ENCODE results near the gene FBF1. TPM values are rescaled to one million over a fixed set of nuclear protein-coding genes. Genes with fewer than 3 reads are reported as not detected.
"Not testable (repeated sequence)": the region's sequence is repeated elsewhere in the genome, so short reads cannot be mapped to it uniquely, and the experiment has no call there.

Gene FBF1
- polyA plus RNA-seq, 2 donors, result 8.7 to 33.7 TPM

- WGBS, 2 donors, result 87 to 91% methylated on average over 16 of the region's 16 CpGs
- no peaks in the 10 kb centered on the region for H3K27me3 ChIP-seq (ENCODE audit: control insufficient read depth in 1 of 2, insufficient read depth in 2 of 2, low read length in 2 of 2)
- no peak overlapping the region for H3K4me3 ChIP-seq (ENCODE audit: low read depth in 1 of 2, low read length in 2 of 2)
- H3K36me3 ChIP-seq (ENCODE audit: control insufficient read depth in 2 of 2, insufficient read depth in 2 of 2, low read length in 1 of 2), result peaks cover 8 to 27% of the 10 kb centered on the region in 2 donors
- peaks cover 3 to 18% of the 10 kb centered on the region in 2 donors for H3K4me1 ChIP-seq (ENCODE audit: control insufficient read depth in 2 of 2, insufficient read depth in 2 of 2, low read length in 1 of 2)
- no peak overlapping the region for H3K27ac ChIP-seq (ENCODE audit: low read depth in 2 of 2, low read length in 1 of 2)
- H3K9me3 ChIP-seq (ENCODE audit: control insufficient read depth in 2 of 2, insufficient read depth in 1 of 2, low read depth in 1 of 2, low read length in 1 of 2), result no peaks in the 10 kb centered on the region
These were observed 48.2 kb downstream of the FBF1 start for GRCh38 chr17:75892556-75893224.

- H3K4me1 ChIP-seq (ENCODE audit: control insufficient read depth in 2 of 2, insufficient read depth in 2 of 2, low read length in 1 of 2), result peaks cover 3 to 15% of the 10 kb centered on the region in 2 donors
- H3K27ac ChIP-seq (ENCODE audit: low read depth in 2 of 2, low read length in 1 of 2), result no peak overlapping the region
- peaks cover 8 to 25% of the 10 kb centered on the region in 2 donors for H3K36me3 ChIP-seq (ENCODE audit: control insufficient read depth in 2 of 2, insufficient read depth in 2 of 2, low read length in 1 of 2)
- H3K9me3 ChIP-seq (ENCODE audit: control insufficient read depth in 2 of 2, insufficient read depth in 1 of 2, low read depth in 1 of 2, low read length in 1 of 2), result no peaks in the 10 kb centered on the region
- no peak overlapping the region for H3K4me3 ChIP-seq (ENCODE audit: low read depth in 1 of 2, low read length in 2 of 2)
- H3K27me3 ChIP-seq (ENCODE audit: control insufficient read depth in 1 of 2, insufficient read depth in 2 of 2, low read length in 2 of 2), result no peaks in the 10 kb centered on the region
- WGBS, 2 donors, result 80 to 83% methylated on average over 32 of the region's 32 CpGs
These were observed 49.0 kb downstream of the FBF1 start for GRCh38 chr17:75891605-75892555.

GRCh38 chr17:75891022-75891604 is 49.7 kb downstream of the FBF1 start:
- WGBS, 2 donors, result 85 to 92% methylated on average over 31 of the region's 31 CpGs
- Histone ChIP-seq H3K27ac (ENCODE audit: low read depth in 2 of 2, low read length in 1 of 2) (no peak overlapping the region), H3K27me3 (ENCODE audit: control insufficient read depth in 1 of 2, insufficient read depth in 2 of 2, low read length in 2 of 2) (no peaks in the 10 kb centered on the region), H3K9me3 (ENCODE audit: control insufficient read depth in 2 of 2, insufficient read depth in 1 of 2, low read depth in 1 of 2, low read length in 1 of 2) (no peaks in the 10 kb centered on the region), H3K36me3 (ENCODE audit: control insufficient read depth in 2 of 2, insufficient read depth in 2 of 2, low read length in 1 of 2) (peaks cover 8 to 25% of the 10 kb centered on the region in 2 donors), H3K4me1 (ENCODE audit: control insufficient read depth in 2 of 2, insufficient read depth in 2 of 2, low read length in 1 of 2) (peaks cover 3 to 15% of the 10 kb centered on the region in 2 donors), H3K4me3 (ENCODE audit: low read depth in 1 of 2, low read length in 2 of 2) (no peak overlapping the region)

GRCh38 chr17:75889454-75889853 is 51.4 kb downstream of the FBF1 start:
- Histone ChIP-seq H3K27ac (ENCODE audit: low read depth in 2 of 2, low read length in 1 of 2) (no peak overlapping the region), H3K4me1 (ENCODE audit: control insufficient read depth in 2 of 2, insufficient read depth in 2 of 2, low read length in 1 of 2) (peaks cover 0 to 4% of the 10 kb centered on the region in 2 donors), H3K9me3 (ENCODE audit: control insufficient read depth in 2 of 2, insufficient read depth in 1 of 2, low read depth in 1 of 2, low read length in 1 of 2) (no peaks in the 10 kb centered on the region), H3K27me3 (ENCODE audit: control insufficient read depth in 1 of 2, insufficient read depth in 2 of 2, low read length in 2 of 2) (no peaks in the 10 kb centered on the region), H3K36me3 (ENCODE audit: control insufficient read depth in 2 of 2, insufficient read depth in 2 of 2, low read length in 1 of 2) (peaks cover 8 to 25% of the 10 kb centered on the region in 2 donors), H3K4me3 (ENCODE audit: low read depth in 1 of 2, low read length in 2 of 2) (no peak overlapping the region)
- WGBS, 2 donors, result 76 to 79% methylated on average over 6 of the region's 6 CpGs

GRCh38 chr17:75888484-75888883 is 52.4 kb downstream of the FBF1 start:
- Histone ChIP-seq H3K9me3 (ENCODE audit: control insufficient read depth in 2 of 2, insufficient read depth in 1 of 2, low read depth in 1 of 2, low read length in 1 of 2) (no peaks in the 10 kb centered on the region), H3K27ac (ENCODE audit: low read depth in 2 of 2, low read length in 1 of 2) (no peak overlapping the region), H3K36me3 (ENCODE audit: control insufficient read depth in 2 of 2, insufficient read depth in 2 of 2, low read length in 1 of 2) (peaks cover 8 to 25% of the 10 kb centered on the region in 2 donors), H3K4me1 (ENCODE audit: control insufficient read depth in 2 of 2, insufficient read depth in 2 of 2, low read length in 1 of 2) (no peaks in the 10 kb centered on the region), H3K4me3 (ENCODE audit: low read depth in 1 of 2, low read length in 2 of 2) (no peak overlapping the region), H3K27me3 (ENCODE audit: control insufficient read depth in 1 of 2, insufficient read depth in 2 of 2, low read length in 2 of 2) (no peaks in the 10 kb centered on the region)
- 79 to 83% methylated on average over 6 of the region's 6 CpGs for WGBS, 2 donors

- not testable (repeated sequence) for H3K9me3 ChIP-seq (ENCODE audit: control insufficient read depth in 2 of 2, insufficient read depth in 1 of 2, low read depth in 1 of 2, low read length in 1 of 2); H3K27ac ChIP-seq (ENCODE audit: low read depth in 2 of 2, low read length in 1 of 2); H3K27me3 ChIP-seq (ENCODE audit: control insufficient read depth in 1 of 2, insufficient read depth in 2 of 2, low read length in 2 of 2); H3K36me3 ChIP-seq (ENCODE audit: control insufficient read depth in 2 of 2, insufficient read depth in 2 of 2, low read length in 1 of 2); H3K4me1 ChIP-seq (ENCODE audit: control insufficient read depth in 2 of 2, insufficient read depth in 2 of 2, low read length in 1 of 2); H3K4me3 ChIP-seq (ENCODE audit: low read depth in 1 of 2, low read length in 2 of 2)
- WGBS, 2 donors, result 84 to 86% methylated on average over 9 of the region's 9 CpGs
These were observed 55.0 kb downstream of the FBF1 start for GRCh38 chr17:75885860-75886259.

- H3K4me1 ChIP-seq (ENCODE audit: control insufficient read depth in 2 of 2, insufficient read depth in 2 of 2, low read length in 1 of 2), result peaks cover 3% of the 10 kb centered on the region in 2 donors
- peaks cover 1 to 3% of the 10 kb centered on the region in 2 donors for H3K36me3 ChIP-seq (ENCODE audit: control insufficient read depth in 2 of 2, insufficient read depth in 2 of 2, low read length in 1 of 2)
- no peaks in the 10 kb centered on the region for H3K9me3 ChIP-seq (ENCODE audit: control insufficient read depth in 2 of 2, insufficient read depth in 1 of 2, low read depth in 1 of 2, low read length in 1 of 2)
- no peak overlapping the region for H3K4me3 ChIP-seq (ENCODE audit: low read depth in 1 of 2, low read length in 2 of 2)
- H3K27ac ChIP-seq (ENCODE audit: low read depth in 2 of 2, low read length in 1 of 2), result no peak overlapping the region
- no peaks in the 10 kb centered on the region for H3K27me3 ChIP-seq (ENCODE audit: control insufficient read depth in 1 of 2, insufficient read depth in 2 of 2, low read length in 2 of 2)
- 82 to 87% methylated on average over 8 of the region's 8 CpGs for WGBS, 2 donors
These were observed 55.4 kb downstream of the FBF1 start for GRCh38 chr17:75885431-75885830.

- 63 to 68% methylated on average over 15 of the region's 15 CpGs for WGBS, 2 donors
- Histone ChIP-seq H3K27me3 (ENCODE audit: control insufficient read depth in 1 of 2, insufficient read depth in 2 of 2, low read length in 2 of 2) (no peaks in the 10 kb centered on the region), H3K4me1 (ENCODE audit: control insufficient read depth in 2 of 2, insufficient read depth in 2 of 2, low read length in 1 of 2) (peaks cover 3 to 6% of the 10 kb centered on the region in 2 donors), H3K36me3 (ENCODE audit: control insufficient read depth in 2 of 2, insufficient read depth in 2 of 2, low read length in 1 of 2) (no peaks in the 10 kb centered on the region), H3K4me3 (ENCODE audit: low read depth in 1 of 2, low read length in 2 of 2) (no peak overlapping the region), H3K9me3 (ENCODE audit: control insufficient read depth in 2 of 2, insufficient read depth in 1 of 2, low read depth in 1 of 2, low read length in 1 of 2) (no peaks in the 10 kb centered on the region), H3K27ac (ENCODE audit: low read depth in 2 of 2, low read length in 1 of 2) (peak overlapping the region; percentile 24 to 29)
These were observed 59.0 kb downstream of the FBF1 start for GRCh38 chr17:75881678-75882454.

- Histone ChIP-seq H3K27me3 (ENCODE audit: control insufficient read depth in 1 of 2, insufficient read depth in 2 of 2, low read length in 2 of 2) (no peaks in the 10 kb centered on the region), H3K4me3 (ENCODE audit: low read depth in 1 of 2, low read length in 2 of 2) (no peak overlapping the region), H3K4me1 (ENCODE audit: control insufficient read depth in 2 of 2, insufficient read depth in 2 of 2, low read length in 1 of 2) (peaks cover 8 to 21% of the 10 kb centered on the region in 2 donors), H3K36me3 (ENCODE audit: control insufficient read depth in 2 of 2, insufficient read depth in 2 of 2, low read length in 1 of 2) (peaks cover 0 to 5% of the 10 kb centered on the region in 2 donors), H3K27ac (ENCODE audit: low read depth in 2 of 2, low read length in 1 of 2) (no peak overlapping the region), H3K9me3 (ENCODE audit: control insufficient read depth in 2 of 2, insufficient read depth in 1 of 2, low read depth in 1 of 2, low read length in 1 of 2) (no peaks in the 10 kb centered on the region)
- 77 to 79% methylated on average over 7 of the region's 7 CpGs for WGBS, 2 donors
These were observed 60.6 kb downstream of the FBF1 start for GRCh38 chr17:75880266-75880665.

Data from esophagus (tissue), 2 donors.